HG03439 (cell line): ENCODE measurements around the gene SLC16A1.
"Not testable (repeated sequence)": the region's sequence is repeated elsewhere in the genome, so short reads cannot be mapped to it uniquely, and the experiment has no call there.

Experiments
- ATAC-seq: cut with Tn5 transposase; IDR thresholded peaks from one replicate; pipeline ENCODE4 v1.9.1; 2021; ENCODE audit warnings: mild to moderate bottlenecking, moderate library complexity; ENCODE audit not compliant: unreplicated experiment

Gene SLC16A1

GRCh38 chr1:112973788-112974187, 17.8 kb upstream of the SLC16A1 start:
- no peak for ATAC-seq

GRCh38 chr1:112971006-112971405, 15.0 kb upstream of the SLC16A1 start:
- no peak for ATAC-seq

GRCh38 chr1:112964347-112964746, 8.4 kb upstream of the SLC16A1 start:
- ATAC-seq, result no peak

- ATAC-seq, result no peak
Observed at GRCh38 chr1:112961072-112961471, 5.1 kb upstream of the SLC16A1 start.

GRCh38 chr1:112960384-112960783, 4.4 kb upstream of the SLC16A1 start:
- ATAC-seq, result no peak

- ATAC-seq, result not testable (repeated sequence)
Observed at GRCh38 chr1:112958236-112958635, 2.2 kb upstream of the SLC16A1 start.

- peak; percentile 47 for ATAC-seq
Observed at GRCh38 chr1:112957133-112957812, 1.3 kb upstream of the SLC16A1 start.

- ATAC-seq, result peak; percentile 3
Observed at GRCh38 chr1:112956544-112957132, 642 bp upstream of the SLC16A1 start.

GRCh38 chr1:112954945-112955772, 837 bp downstream of the SLC16A1 start:
- peak; percentile 10 for ATAC-seq

- ATAC-seq, result no peak
Observed at GRCh38 chr1:112954017-112954650, 1.9 kb downstream of the SLC16A1 start.

GRCh38 chr1:112950426-112950825, 5.6 kb downstream of the SLC16A1 start:
- ATAC-seq, result no peak

GRCh38 chr1:112946683-112947082, 9.3 kb downstream of the SLC16A1 start:
- ATAC-seq, result no peak

- ATAC-seq, result no peak
Observed at GRCh38 chr1:112939810-112940209, 16.2 kb downstream of the SLC16A1 start.

GRCh38 chr1:112938210-112938609, 17.8 kb downstream of the SLC16A1 start:
- no peak for ATAC-seq

GRCh38 chr1:112937495-112937894, 18.5 kb downstream of the SLC16A1 start:
- no peak for ATAC-seq

GRCh38 chr1:112937070-112937469, 18.9 kb downstream of the SLC16A1 start:
- no peak for ATAC-seq

- no peak for ATAC-seq
Observed at GRCh38 chr1:112935461-112936111, 20.4 kb downstream of the SLC16A1 start.

GRCh38 chr1:112934577-112934976, 21.4 kb downstream of the SLC16A1 start:
- no peak for ATAC-seq

- ATAC-seq, result no peak
Observed at GRCh38 chr1:112933820-112934571, 22.0 kb downstream of the SLC16A1 start.

GRCh38 chr1:112929979-112930378, 26.0 kb downstream of the SLC16A1 start:
- no peak for ATAC-seq
